ENCODE data around the gene ELOVL5.
"Not testable (repeated sequence)": the region's sequence is repeated elsewhere in the genome, so short reads cannot be mapped to it uniquely, and the experiment has no call there.

The ELOVL5 gene

DNA sequence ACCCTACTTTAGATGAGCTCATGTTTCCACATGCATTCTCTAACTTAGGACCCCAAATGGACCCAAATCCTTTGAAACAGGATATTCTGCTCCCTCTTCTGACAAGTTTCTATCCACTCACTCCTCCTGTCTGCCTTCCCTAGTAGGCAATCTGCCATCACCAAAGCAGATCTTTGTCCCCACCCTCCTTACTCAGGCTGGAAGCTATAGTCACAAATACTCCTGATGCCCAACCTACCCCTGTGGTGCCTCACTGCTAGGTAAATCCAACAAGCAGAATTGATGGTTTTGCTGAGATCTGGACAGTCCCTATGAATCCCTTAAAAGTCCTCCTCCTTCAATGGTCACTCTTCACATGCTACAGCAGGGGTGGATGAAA lies 21.7 kb downstream of the ELOVL5 start:
- DNase-seq, result no peak

DNA sequence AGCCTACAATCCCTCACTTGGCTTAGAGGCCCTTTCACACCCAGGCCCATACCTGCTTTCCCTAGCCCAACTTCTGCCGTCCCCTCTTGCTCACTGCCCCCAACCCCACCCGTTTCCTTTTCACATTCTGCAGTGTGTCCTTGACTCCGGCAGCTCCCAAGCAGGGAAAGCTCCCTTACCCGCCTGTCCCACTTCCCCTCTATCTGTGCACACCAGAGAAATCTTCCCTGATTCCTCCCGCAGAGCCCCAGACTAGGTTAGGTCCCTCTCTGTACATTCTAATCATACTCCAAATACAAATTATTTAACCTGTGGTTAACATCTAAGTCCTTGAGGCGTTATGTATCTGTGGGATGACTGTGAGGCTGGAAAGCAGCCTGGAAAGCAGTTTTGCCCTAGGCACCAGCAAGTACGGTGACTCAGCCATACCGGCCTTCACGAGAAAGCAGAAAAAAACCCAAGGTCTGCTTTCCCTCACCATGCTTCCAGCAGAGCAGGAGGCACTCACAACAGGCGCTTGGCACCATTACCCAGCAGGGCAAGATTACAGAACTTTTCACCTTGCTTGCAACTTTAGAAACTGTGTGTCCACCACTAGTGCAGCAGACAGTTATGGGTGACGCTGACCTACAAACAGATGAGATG lies 22.3 kb downstream of the ELOVL5 start:
- peak; percentile 57 to 70 (median 61) for DNase-seq

DNA sequence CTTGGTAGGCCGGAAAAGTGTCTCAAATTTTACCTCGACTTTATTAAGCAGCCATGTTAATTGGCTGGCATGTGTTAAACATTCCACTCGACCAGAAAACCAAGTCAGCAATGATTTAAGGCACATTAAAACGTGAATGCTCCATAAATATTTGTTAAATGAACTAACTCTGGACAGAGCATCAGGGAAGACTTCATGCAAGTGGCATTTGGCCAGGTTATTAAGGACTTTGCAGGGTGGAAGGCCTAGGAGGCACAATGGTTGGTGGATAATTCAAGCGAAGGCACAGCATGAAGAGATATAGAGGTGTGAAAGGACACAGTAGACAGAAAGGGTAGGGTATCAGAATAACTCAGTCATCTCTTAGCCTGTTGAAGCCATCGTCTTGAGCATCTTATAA lies 23.0 kb downstream of the ELOVL5 start:
- DNase-seq, result no peak

DNA sequence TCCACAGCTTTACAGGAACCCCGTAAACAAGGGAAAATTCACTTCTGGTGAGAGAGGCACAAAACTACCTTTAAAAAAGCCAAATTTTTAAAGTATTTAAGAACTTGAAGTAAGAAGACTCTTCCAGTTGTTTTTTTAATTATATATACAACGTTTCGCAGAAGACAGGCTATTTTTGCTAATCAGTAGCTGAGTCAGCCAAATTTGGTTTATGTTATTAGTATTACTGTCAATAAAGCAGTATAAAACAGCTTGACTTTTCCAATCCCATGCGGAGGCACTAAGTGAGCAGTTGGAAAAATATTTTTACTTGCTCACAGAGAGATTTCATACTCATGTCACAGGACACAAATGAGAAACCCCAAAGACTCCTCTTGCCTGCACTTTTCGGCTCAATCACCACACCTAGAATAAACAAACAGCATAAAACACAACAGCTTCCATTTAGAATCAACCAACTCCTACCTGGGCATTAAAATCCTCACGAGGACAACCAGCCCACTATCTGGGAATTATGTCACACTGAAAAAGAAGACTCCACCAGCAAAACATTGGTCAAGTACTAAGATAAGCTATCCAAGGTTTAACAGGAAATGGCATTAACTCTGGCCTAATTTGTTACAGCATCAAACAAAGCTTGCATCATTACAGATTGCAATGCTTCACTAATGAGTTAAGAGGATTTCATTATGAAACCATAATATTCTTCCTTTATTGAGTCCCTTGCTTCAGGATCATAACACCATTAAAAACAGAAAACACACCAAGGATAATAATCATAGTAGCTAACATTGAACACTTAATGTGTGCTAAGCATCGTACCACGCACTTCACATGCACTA lies 26.3 kb downstream of the ELOVL5 start:
- peak in 1 of 3 donors; percentile 40 for DNase-seq

DNA sequence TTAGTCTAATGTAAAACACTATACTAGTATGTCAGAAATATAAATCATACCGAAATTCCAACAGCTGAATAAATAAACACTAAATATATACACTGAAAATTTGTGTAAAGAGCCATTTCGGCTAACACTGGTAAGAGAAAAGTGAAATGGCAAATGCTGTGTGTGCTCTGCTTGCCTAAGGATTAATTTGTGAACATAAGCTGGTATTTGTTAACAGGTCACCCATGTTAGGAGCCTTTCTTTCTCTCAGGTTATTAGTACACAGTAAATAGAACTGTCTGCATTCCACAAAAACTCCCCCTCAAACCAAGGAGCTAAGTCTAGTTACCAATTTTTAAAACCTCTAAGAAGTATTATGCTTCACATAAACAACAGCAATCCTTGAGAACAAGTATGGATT lies 27.0 kb downstream of the ELOVL5 start:
- DNase-seq, result no peak

DNA sequence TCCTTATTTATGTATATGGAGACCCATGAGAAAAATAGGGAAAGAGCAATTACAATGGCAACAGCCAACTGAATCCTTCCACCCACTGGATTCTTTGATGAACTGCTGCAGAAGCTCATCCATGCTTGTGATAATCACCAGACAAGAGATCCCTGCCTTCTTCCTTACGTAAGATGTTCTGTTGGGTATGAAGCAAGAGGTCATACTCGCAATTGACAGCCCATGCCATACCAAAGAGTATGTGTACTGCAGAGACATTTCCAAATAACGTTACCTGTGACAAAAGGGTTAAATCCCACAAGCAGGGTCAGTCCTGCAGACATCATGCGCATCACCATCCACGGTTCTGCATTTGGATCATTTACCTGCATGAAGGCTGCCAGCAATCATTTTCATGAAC lies 27.8 kb downstream of the ELOVL5 start:
- DNase-seq, result no peak

DNA sequence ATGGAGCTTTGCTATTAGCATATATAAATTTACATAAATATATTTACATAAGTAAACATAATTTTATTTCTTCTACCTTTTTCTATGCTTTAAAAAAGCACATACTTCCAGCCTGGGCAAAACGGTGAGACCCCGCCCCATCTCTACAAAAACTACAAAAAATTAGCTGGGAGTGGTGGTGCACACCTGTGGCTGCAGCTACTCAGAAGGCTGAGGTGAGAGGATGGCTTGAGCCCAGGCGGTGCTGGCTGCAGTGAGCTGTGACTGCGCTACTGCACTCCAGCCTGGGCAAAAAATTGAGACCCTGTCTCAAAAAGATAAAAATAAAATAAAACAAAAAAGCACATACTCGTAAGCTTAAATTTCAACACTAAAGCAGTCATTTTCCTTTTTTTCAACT lies 30.3 kb downstream of the ELOVL5 start:
- DNase-seq, result no peak

DNA sequence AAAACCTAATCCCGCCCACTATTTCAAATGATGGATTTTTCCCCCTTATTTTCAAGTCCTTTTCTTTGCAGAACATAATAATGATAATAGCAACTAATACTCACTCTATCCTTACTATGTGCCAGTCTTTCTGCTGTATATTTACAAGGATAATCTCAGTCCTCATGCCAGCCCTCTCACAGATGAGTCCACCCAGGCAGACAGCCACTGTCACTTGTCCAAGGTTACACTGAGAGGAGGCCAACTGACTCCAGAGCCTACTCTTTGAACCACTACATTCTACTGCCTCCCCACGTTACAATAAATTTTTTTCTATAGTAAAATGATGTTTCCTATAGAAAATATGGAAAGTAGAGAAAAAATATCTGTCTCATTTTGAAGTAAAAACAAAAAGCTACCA lies 30.9 kb downstream of the ELOVL5 start:
- DNase-seq, result no peak

DNA sequence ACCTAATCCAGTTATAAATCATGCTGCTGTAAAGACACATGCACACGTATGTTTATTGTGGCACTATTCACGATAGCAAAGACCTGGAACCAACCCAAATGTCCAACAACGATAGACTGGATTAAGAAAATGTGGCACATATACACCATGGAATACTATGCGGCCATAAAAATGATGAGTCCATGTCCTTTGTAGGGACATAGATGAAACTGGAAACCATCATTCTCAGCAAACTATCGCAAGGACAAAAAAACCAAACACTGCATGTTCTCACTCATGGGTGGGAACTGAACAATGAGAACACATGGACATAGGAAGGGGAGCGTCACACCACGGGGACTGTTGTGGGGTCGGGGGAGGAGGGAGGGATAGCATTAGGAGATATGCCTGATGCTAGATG lies 31.5 kb downstream of the ELOVL5 start:
- DNase-seq, result not testable (repeated sequence)

DNA sequence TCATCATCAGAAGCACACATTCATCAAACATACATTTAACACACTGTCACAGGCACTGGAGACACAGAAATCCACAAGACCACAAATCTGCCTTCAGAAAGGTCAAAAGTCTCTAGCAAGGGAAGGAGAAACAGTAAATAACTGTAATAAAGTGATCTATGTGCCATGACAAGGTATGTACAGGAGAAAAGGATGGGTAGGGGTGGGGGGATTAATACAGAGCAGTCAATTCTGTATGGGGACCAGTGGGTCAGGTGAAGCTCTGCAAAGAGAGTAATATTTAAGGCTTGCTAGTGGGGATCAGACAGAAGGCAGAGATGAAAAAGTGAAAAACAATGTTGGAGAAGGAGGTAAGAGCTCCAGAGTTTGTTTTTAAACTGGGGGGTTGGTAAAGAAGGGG lies 32.6 kb downstream of the ELOVL5 start:
- DNase-seq, result no peak

DNA sequence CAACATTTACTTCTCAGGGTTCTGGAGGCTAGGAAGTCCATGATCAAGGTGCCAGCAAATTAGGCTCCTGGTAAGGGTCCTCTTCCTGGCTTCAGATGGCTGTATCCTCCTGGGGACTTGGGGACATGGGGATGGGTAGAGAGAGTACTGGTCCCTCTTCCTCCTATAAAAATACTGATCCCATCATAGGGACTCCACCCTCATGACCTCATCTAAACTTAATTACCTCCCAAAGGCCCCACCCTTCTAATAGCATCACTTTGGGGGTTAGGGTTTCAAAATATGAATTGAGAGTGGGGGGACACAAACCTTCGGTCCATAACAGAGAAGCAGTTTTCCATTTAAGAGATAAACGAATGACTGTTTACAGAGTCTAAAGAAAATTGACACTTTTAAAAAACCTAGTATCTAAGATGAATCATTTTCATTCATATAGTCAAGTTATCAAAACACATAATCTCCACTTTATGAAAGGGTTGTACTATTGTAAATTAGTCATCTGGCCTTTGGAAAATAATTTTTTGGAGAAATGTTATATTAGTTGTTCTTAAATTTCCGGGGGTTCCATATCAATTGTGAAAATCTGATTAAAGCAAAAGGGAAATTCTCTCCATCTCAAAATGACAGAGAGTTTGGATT lies 33.5 kb downstream of the ELOVL5 start:
- DNase-seq, result no peak

DNA sequence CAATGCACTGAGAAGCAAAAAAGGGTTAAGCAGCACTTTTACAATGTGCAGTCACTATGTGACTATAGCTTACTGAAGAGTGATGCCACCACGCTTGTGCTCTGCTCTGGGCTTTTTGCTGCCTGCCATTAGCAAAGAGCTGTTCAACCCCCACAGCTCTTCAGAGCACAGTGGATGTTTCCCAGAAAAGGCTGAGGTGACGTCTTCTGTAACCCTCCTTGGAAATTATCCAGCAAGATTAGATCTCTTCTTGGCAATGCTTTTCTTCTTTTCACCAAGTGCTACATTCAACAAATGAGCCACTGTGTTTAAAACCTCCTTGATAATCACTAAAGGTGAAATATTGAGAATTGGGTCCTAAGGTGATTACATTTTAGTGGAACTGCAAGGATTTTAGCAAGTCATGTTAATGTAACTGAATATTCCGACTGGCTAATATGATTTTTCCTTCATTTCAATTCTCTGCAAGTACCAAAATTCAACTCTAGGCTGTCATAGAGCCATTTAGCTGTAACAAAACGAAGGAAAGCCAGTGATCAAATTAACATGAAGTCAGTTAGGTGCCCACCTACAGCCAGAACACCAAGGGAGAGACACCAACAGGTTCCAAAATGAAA lies 34.9 kb downstream of the ELOVL5 start:
- DNase-seq, result no peak

DNA sequence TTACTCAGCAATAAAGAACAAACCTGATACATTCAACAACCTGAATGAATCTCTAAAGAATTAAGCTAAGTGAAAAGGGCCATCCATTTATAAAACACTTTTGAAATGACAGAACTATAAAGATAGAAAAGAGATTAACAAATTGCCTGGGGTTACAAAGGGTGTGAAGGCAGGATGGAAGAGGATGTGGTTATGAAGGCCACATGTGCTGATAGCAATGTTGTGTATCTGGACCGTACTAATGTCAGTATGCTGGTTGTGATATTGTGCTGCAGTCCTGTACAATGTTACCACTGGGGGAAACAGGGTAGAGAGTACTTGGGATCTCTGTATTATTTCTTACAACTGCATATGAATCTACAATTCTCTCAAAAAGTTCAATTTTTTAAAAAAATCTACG lies 36.4 kb downstream of the ELOVL5 start:
- no peak for DNase-seq

DNA sequence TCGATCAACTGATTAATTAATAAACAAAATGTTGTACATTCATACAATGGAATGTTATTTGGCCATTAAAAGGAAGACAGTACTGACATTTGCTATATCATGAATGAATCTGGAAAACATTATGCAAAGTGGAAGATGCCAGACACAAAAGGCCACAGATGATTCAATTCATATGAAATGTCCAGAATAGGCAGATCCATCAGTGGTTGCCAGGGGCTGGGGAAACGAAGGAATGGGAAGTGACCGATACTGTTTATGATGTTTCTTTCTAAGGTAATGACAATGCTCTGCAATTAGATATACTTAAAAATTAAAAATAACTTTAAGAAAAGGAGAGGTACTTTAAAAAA lies 37.2 kb downstream of the ELOVL5 start:
- DNase-seq, result no peak

DNA sequence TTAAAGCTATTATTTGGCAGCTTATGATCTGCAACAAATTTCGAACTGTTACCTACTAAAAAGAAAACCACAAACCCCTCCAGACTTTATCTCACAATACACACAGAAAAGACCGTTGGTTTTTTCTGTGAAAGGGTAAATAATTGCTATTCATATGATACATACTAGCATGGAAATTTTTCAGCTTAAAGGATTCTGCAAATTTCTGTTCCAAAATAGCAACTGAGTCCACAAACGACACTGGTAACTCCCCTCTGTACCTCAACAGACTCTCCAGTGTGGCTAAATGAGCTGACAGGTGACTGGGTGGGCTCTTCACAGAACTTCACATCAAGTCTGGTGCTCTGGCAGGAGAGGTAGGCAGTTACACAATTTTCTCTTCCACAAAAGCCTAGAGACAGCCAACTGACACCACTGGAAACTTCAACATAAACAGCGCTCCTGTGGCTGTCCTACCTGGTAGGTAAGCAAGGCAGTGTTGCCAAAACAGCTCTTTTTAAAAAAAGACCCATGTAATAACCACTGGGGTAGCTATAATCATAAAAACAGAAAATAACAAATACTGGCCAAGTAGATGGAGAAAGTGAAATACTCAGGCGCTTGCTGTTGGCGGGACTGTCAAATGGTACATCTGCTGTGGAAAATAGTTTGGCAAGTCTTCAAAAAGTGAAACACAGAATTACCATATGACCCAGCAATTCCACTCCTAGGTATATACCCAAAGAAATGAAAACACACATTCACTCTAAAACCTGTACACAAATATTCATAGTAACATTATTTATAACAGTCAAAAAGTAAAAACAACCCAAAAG lies 37.8 kb downstream of the ELOVL5 start:
- no peak for DNase-seq

DNA sequence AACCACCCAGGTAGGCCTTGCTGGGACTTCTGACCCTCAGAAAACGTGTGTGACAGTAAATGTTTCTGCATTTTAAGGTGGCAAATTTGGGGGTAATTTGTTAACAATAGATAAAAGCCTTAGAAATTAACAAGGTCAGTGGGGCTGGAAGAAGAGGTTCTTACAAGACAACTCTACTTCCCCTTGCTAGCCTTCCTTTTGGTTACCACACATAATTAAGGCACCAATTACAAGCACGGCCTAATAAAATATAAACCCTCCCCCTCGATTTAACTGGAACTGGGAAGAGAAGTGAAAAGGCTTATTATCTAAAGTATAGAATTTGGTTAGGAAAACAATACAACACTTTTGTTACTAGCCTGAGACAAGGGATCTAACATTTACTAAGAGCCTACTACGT lies 38.8 kb downstream of the ELOVL5 start:
- DNase-seq, result no peak

DNA sequence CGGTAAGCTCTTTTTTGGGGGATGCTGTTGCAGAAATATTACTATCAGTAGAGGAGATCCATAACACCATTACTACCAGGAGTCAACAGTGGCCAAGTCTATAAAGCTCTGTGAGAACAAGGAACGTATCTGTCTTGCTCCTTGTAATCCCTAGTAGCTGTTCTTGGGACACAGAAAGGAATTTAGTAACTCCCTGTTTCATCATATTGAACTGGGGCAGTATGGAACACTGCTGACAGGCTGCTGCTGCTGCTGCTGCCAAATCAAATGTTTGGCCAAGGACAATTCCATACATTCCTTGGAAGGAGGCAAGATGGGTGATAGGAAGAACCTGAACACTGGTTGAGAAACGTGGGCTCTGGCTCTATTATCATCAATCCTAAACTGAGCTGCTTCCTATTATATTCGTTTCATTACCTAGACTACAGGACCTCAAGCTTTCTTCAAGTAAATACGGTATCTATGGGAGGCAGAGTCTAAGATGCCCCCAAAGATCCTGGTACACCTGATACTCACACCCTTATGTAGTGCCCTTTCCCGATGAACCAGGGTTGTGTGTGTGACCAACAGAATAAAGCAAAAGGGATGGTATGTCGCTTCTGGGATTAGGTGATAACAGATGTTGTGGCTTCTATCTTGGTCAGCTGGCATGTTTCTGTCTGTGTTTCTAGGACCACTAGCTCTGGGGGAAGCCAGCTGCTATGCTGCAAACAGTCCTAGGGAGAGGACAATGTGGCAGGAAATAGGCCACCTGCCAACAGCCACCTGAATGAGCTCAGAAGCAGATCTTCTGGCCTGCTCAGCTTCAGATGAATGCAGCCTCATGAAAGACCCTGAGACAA lies 39.5 kb downstream of the ELOVL5 start:
- no peak for DNase-seq

DNA sequence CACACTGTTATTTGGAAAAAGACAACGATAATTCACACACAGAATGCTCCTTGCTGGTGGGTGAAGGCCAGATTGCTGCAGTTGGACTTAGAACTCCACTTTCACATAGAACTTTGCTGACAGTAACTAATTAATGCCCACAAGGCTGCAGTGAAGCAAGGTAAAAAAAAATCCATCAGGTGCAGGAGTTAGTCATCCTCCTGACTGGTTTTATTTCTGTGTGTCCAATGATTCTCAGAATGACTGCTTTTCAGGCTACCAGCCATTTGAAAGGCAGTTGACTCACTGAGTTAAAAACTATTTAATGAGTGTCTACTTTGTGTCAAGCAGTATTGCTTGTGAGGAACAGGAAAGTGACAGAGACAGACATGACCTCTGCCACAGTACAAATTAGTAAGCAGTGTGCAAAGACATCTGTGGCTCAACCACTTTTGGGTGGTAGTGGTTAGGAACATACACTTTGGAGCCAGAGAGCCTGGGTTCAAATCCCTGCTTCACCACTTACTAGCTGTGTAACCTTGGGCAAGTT lies 41.9 kb downstream of the ELOVL5 start:
- peak in 2 of 3 donors; percentile 51 to 61 for DNase-seq

DNA sequence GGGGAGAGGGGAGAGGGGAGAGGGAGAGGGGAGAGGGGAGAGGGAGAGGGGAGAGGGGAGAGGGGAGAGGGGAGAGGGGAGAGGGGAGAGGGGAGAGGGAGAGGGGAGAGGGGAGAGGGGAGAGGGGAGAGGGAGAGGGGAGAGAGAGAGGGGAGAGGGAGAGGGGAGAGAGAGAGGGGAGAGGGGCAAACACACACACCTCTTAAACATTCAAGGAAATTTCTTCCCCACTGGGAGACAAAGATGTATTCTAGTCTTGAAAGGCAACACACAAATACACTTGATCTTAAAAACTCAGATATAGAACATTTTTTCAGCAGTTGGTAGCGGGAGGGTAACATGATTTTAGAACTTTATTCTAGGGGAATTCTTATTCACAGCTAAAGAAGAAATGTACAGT lies 42.5 kb downstream of the ELOVL5 start:
- not testable (repeated sequence) for DNase-seq

DNA sequence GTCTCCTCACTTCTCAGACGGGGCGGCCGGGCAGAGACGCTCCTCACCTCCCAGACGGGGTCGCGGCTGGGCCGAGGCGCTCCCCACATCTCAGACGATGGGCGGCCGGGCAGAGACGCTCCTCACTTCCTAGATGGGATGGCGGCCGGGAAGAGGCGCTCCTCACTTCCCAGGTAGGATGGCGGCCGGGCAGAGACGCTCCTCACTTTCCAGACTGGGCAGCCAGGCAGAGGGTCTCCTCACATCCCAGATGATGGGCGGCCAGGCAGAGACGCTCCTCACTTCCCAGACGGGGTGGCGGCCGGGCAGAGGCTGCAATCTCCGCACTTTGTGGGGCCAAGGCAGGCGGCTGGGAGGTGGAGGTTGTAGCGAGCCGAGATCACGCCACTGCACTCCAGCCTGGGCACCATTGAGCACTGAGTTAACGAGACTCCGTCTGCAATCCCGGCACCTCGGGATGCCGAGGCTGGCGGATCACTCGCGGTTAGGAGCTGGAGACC lies 43.2 kb downstream of the ELOVL5 start:
- DNase-seq, result not testable (repeated sequence)

DNA sequence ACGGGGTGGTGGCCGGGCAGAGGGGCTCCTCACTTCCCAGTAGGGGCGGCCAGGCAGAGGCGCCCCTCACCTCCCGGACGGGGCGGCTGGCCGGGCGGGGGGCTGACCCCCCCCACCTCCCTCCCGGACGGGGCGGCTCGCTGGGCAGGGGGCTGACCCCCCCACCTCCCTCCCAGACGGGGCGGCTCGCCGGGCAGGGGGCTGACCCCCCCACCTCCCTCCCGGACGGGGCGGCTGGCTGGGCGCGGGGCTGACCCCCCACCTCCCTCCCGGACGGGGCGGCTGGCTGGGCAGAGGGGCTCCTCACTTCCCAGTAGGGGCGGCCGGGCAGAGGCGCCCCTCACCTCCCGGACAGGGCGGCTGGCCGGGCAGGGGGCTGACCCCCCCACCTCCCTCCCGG lies 43.8 kb downstream of the ELOVL5 start:
- not testable (repeated sequence) for DNase-seq

All from suppressor macrophage treated with lipopolysaccharide for 1 hour (primary cell).